Activated T-cell treated with anti-CD3 and anti-CD28 coated beads, Interleukin-2, amount 50 U/mL, for 24 hours (primary cell): ENCODE measurements around the gene NELL2.
"Not testable (repeated sequence)": the region's sequence is repeated elsewhere in the genome, so short reads cannot be mapped to it uniquely, and the experiment has no call there.

Experiments used
- DNase-seq: peaks from one replicate; pipeline ENCODE4 v3.0.0-alpha.2; 2020
- H3K27ac Mint-ChIP-seq: 2 replicates; pipeline ENCODE4 v1.8.0; 2020; ENCODE audit warnings: mild to moderate bottlenecking, mixed read lengths
- H3K27me3 Mint-ChIP-seq: 2 replicates; pipeline ENCODE4 v1.8.0; 2020; ENCODE audit warnings: mixed read lengths
- H3K36me3 Mint-ChIP-seq: 2 replicates; pipeline ENCODE4 v1.8.0; 2020; ENCODE audit warnings: low read depth, mixed read lengths
- H3K4me1 Mint-ChIP-seq: 2 replicates; pipeline ENCODE4 v1.8.0; 2020; ENCODE audit warnings: low read depth, mixed read lengths
- H3K4me3 Mint-ChIP-seq: 2 replicates; pipeline ENCODE4 v1.8.0; 2020; ENCODE audit warnings: mild to moderate bottlenecking, moderate library complexity, mixed read lengths
- H3K9me3 Mint-ChIP-seq: 2 replicates; pipeline ENCODE4 v1.8.0; 2020; ENCODE audit warnings: mixed read lengths

NELL2 gene

GRCh38 chr12:44777044-44777443, 99.1 kb downstream of the NELL2 start:
- H3K9me3 Mint-ChIP-seq = peaks cover 4% of the 10 kb centered on the region
- no peak for DNase-seq
- peaks cover 6% of the 10 kb centered on the region for H3K4me1 Mint-ChIP-seq
- H3K27me3 Mint-ChIP-seq = no peaks in the 10 kb centered on the region
- H3K4me3 Mint-ChIP-seq = no peak overlapping the region
- H3K27ac Mint-ChIP-seq = no peak overlapping the region
- peaks cover 67% of the 10 kb centered on the region for H3K36me3 Mint-ChIP-seq

GRCh38 chr12:44775901-44776300, 100.2 kb downstream of the NELL2 start:
- Mint-ChIP-seq H3K9me3 (peaks cover 4% of the 10 kb centered on the region), H3K27ac (no peak overlapping the region), H3K4me3 (no peak overlapping the region), H3K27me3 (no peaks in the 10 kb centered on the region), H3K36me3 (peaks cover 61% of the 10 kb centered on the region), H3K4me1 (peaks cover 6% of the 10 kb centered on the region)
- no peak for DNase-seq

GRCh38 chr12:44774815-44775411, 101.2 kb downstream of the NELL2 start:
- H3K27me3 Mint-ChIP-seq = no peaks in the 10 kb centered on the region

GRCh38 chr12:44771485-44772021, 104.6 kb downstream of the NELL2 start:
- no peak for DNase-seq
- H3K36me3 Mint-ChIP-seq = peaks cover 44% of the 10 kb centered on the region
- H3K27me3 Mint-ChIP-seq = no peaks in the 10 kb centered on the region
- H3K4me3 Mint-ChIP-seq = no peak overlapping the region
- H3K27ac Mint-ChIP-seq = no peak overlapping the region
- H3K4me1 Mint-ChIP-seq = no peaks in the 10 kb centered on the region
- H3K9me3 Mint-ChIP-seq = no peaks in the 10 kb centered on the region

More at GRCh38 chr12:44774815-44775411, 101.2 kb downstream of the NELL2 start:
- peaks cover 56% of the 10 kb centered on the region for H3K36me3 Mint-ChIP-seq
- peaks cover 2% of the 10 kb centered on the region for H3K9me3 Mint-ChIP-seq
- peak; percentile 73 for DNase-seq
- peaks cover 4% of the 10 kb centered on the region for H3K4me1 Mint-ChIP-seq
- H3K4me3 Mint-ChIP-seq = no peak overlapping the region
- H3K27ac Mint-ChIP-seq = no peak overlapping the region

DNA sequence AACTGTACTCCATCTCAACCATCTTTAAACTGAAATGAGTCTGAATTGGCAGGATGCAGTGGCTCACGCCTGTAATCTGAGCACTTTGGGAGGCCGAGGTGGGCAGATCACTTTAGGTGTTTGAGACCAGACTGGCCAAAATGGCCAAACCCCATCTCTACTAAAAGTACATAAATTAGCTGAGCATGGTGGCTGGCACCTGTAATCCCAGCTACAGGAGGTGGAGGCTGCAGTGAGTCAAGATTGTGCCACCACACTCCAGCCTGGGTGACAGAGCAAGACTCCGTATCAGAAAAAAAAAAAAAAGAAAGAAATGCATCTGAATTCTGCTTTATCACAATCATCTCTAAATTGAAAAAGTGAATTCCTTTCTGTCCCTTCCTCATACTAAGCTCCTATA, 110.3 kb downstream of the NELL2 start:
- Mint-ChIP-seq H3K9me3 (no peaks in the 10 kb centered on the region), H3K36me3 (peaks cover 22% of the 10 kb centered on the region), H3K27me3 (no peaks in the 10 kb centered on the region), H3K27ac (no peak overlapping the region), H3K4me1 (no peaks in the 10 kb centered on the region), H3K4me3 (no peak overlapping the region)
- DNase-seq = no peak

DNA sequence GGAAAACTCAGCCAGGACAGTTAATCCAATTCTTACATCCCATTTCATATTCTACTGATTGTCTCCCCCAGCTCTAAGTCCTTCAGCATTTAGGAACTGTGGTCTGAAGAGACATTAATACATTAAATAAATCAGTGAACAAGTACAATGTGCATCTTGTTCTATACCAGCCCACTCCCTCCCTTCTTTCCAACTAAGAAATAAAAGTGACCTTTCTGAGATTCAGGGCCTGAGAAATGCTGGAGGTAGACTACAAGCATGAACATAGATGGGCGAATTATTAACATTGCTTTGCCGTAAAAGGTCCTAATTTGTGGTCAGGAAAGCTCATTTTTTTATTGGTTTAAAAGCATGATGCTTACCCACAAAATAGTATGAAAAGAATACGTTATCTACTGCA, 113.1 kb downstream of the NELL2 start:
- H3K27me3 Mint-ChIP-seq = no peaks in the 10 kb centered on the region
- no peak for DNase-seq
- no peaks in the 10 kb centered on the region for H3K9me3 Mint-ChIP-seq
- peaks cover 34% of the 10 kb centered on the region for H3K36me3 Mint-ChIP-seq
- H3K4me1 Mint-ChIP-seq = peaks cover 13% of the 10 kb centered on the region
- no peak overlapping the region for H3K4me3 Mint-ChIP-seq
- no peak overlapping the region for H3K27ac Mint-ChIP-seq

DNA sequence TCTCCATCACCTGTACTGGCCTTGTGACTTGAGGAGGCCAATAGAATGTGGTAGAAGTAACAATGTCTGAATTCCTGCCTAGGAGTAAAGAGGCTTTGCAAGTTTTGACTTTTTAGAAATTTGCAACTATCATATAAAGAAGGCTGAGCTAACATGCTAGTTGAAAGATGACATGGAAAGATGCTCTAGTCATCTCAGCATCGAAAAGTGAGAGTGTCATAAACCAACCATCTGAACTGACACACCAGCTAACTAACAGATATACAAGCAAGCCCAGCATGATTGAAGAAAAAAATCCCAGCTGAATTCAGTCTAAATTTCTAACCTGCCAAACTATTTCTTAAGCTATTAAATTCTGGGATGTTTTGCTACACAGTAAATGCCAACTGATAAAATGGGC, 116.8 kb downstream of the NELL2 start:
- H3K27ac Mint-ChIP-seq = no peak overlapping the region
- no peaks in the 10 kb centered on the region for H3K27me3 Mint-ChIP-seq
- no peak overlapping the region for H3K4me3 Mint-ChIP-seq
- H3K4me1 Mint-ChIP-seq = peaks cover 14% of the 10 kb centered on the region
- no peak for DNase-seq
- H3K9me3 Mint-ChIP-seq = no peaks in the 10 kb centered on the region
- H3K36me3 Mint-ChIP-seq = peaks cover 23% of the 10 kb centered on the region

GRCh38 chr12:44750468-44750867, 125.6 kb downstream of the NELL2 start:
- Mint-ChIP-seq H3K4me3 (no peak overlapping the region), H3K4me1 (peaks cover 26% of the 10 kb centered on the region), H3K27ac (no peak overlapping the region), H3K36me3 (peaks cover 34% of the 10 kb centered on the region), H3K27me3 (no peaks in the 10 kb centered on the region), H3K9me3 (peaks cover 5% of the 10 kb centered on the region)
- DNase-seq = no peak

GRCh38 chr12:44749566-44749965, 126.5 kb downstream of the NELL2 start:
- Mint-ChIP-seq H3K27ac (no peak overlapping the region), H3K9me3 (peaks cover 5% of the 10 kb centered on the region), H3K4me3 (no peak overlapping the region), H3K4me1 (peaks cover 26% of the 10 kb centered on the region), H3K27me3 (no peaks in the 10 kb centered on the region), H3K36me3 (peaks cover 38% of the 10 kb centered on the region)
- DNase-seq = no peak

DNA sequence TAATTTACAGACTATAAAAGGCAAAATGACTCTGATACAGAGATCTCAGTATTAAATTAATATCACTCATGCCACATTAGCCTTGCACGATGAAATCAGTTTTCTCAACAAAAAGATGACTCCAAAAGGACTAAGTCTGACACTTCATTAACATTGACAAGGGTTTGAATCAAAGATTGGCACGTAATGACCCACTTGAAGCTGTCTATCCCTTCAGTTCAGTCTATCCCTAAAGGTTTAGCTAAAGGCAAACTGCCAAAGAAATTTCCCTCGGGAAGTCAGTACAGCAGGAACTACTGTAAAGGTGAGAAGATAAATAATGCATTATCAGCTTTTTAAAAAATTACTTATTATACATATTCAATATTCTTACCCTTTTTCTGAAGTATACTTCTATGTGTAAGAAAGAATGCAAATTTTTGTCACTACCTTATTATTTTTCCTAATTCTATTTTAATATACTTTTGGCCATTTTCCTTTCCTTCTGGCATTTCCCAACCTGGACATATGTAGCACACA, 127.1 kb downstream of the NELL2 start:
- H3K9me3 Mint-ChIP-seq = peaks cover 5% of the 10 kb centered on the region
- no peaks in the 10 kb centered on the region for H3K27me3 Mint-ChIP-seq
- H3K27ac Mint-ChIP-seq = no peak overlapping the region
- H3K36me3 Mint-ChIP-seq = peaks cover 40% of the 10 kb centered on the region
- H3K4me1 Mint-ChIP-seq = peaks cover 25% of the 10 kb centered on the region
- no peak for DNase-seq
- no peak overlapping the region for H3K4me3 Mint-ChIP-seq

DNA sequence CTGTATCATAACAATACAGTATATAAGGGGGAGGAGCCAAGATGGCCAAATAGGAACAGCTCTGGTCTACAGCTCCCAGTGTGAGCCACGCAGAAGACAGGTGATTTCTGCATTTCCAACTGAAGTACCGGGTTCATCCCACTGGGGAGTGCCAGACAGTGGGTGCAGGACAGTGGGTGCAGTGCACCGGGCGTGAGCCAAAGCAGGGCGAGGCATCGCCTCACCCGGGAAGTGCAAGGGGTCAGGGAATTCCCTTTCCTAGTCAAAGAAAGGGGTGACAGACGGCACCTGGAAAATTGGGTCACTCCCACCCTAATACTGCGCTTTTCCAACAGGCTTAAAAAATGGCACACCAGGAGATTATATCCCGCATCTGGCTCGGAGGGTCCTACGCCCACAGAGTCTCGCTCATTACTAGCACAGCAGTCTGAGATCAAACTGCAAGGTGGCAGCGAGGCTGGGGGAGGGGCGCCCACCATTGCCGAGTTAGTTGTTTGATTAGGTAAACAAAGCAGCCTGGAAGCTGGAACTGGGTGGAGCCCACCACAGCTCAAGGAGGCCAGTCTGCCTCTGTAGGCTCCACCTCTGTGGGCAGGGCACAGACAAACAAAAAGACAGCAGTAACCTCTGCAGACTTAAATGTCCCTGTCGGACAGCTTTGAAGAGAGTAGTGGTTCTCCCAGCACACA, 134.7 kb downstream of the NELL2 start:
- not testable (repeated sequence) for H3K27ac Mint-ChIP-seq, H3K27me3 Mint-ChIP-seq, DNase-seq, H3K4me1 Mint-ChIP-seq, H3K4me3 Mint-ChIP-seq
- Mint-ChIP-seq H3K36me3 (peaks cover 58% of the 10 kb centered on the region), H3K9me3 (peaks cover 11% of the 10 kb centered on the region)

DNA sequence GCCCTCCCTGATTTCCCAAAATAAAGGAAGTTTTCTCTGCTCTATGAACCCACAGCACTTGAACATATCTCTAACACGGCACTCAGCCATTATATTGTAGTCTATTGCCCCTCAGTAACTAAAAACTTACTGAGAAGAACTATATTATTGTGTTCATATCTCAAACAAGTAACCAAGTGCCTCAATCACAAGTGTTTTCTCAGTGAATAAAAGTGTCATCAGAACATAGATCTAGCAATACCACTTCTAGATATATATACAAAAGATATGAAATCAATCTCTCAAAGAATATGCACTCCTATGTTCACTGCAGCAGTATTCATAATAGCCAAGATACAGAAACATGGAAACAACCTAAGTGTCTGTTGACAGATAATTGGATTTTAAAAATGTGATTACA, 138.1 kb downstream of the NELL2 start:
- no peak for DNase-seq
- no peaks in the 10 kb centered on the region for H3K4me1 Mint-ChIP-seq
- no peaks in the 10 kb centered on the region for H3K27me3 Mint-ChIP-seq
- H3K4me3 Mint-ChIP-seq = no peak overlapping the region
- peaks cover 17% of the 10 kb centered on the region for H3K9me3 Mint-ChIP-seq
- no peak overlapping the region for H3K27ac Mint-ChIP-seq
- peaks cover 60% of the 10 kb centered on the region for H3K36me3 Mint-ChIP-seq

- peaks cover 76% of the 10 kb centered on the region for H3K36me3 Mint-ChIP-seq
- peaks cover 49% of the 10 kb centered on the region for H3K9me3 Mint-ChIP-seq
- H3K27ac Mint-ChIP-seq = no peak overlapping the region
- H3K4me3 Mint-ChIP-seq = no peak overlapping the region
- peaks cover 15% of the 10 kb centered on the region for H3K4me1 Mint-ChIP-seq
- no peaks in the 10 kb centered on the region for H3K27me3 Mint-ChIP-seq
- DNase-seq = no peak
Observed at GRCh38 chr12:44728566-44728965, 147.5 kb downstream of the NELL2 start.

DNA sequence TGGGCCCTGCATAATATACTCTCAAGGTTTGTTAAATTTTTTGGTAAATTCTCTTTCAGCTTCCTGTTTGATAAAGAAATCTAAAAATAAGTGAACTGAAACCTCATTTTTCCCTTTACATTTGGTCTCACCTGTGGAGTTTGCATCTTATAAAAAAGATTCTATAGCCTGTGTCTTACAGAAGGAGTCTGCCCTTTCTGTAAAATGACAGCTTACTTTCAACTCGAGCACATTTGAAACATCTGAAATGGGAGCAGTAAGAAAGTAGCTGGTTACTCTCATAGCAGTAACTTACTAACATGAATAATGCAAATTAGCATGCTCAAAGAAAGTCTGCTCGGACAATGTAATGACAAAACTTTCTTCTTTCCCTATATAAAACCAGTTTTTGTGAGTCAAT, 155.8 kb downstream of the NELL2 start:
- peaks cover 31% of the 10 kb centered on the region for H3K4me1 Mint-ChIP-seq
- H3K9me3 Mint-ChIP-seq = peaks cover 7% of the 10 kb centered on the region
- peaks cover 22% of the 10 kb centered on the region for H3K36me3 Mint-ChIP-seq
- no peak overlapping the region for H3K27ac Mint-ChIP-seq
- H3K27me3 Mint-ChIP-seq = no peaks in the 10 kb centered on the region
- no peak overlapping the region for H3K4me3 Mint-ChIP-seq
- DNase-seq = no peak

DNA sequence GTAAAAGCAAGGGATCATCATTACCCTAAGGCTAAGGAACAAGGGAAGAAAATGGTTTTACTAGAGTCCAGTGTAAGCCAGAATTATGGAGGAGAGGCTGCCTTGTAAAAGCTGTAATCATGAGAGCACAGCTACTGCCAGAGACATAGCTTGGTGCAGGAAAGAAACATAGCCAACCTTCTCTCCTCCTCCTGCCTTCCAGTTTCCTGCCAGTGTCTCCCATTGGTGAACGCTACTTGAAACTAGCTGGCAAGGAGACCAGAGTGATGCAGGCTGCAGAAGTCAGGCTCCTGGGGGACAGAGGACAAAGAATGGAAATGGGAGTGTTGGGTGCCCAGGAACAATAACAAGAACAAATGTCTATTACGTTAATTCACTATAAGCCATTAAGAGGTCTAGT, 158.5 kb downstream of the NELL2 start:
- Mint-ChIP-seq H3K4me1 (peaks cover 21% of the 10 kb centered on the region), H3K9me3 (no peaks in the 10 kb centered on the region), H3K27ac (no peak overlapping the region), H3K27me3 (no peaks in the 10 kb centered on the region), H3K4me3 (no peak overlapping the region), H3K36me3 (peaks cover 2% of the 10 kb centered on the region)
- no peak for DNase-seq
